GM19455 (cell line): Measurements from ENCODE around the gene ABCB1.

Experiments used
- ATAC-seq: cut with Tn5 transposase; IDR thresholded peaks from one replicate; pipeline ENCODE4 v1.9.1; 2021; ENCODE audit not compliant: unreplicated experiment

ABCB1 gene

GRCh38 chr7:87600130-87601124 is at the start of gene ABCB1:
TSS of gene ABCB1 (minus strand) at chr7:87600884. CDS start at chr7:87600184, 700 bp downstream.
- peak; percentile 56 for ATAC-seq

GRCh38 chr7:87648316-87648715 is 47.6 kb upstream of the ABCB1 start:
- ATAC-seq: no peak

GRCh38 chr7:87645446-87645845 is 44.8 kb upstream of the ABCB1 start:
- no peak for ATAC-seq

- ATAC-seq: no peak
Measured at GRCh38 chr7:87635921-87636320, 35.2 kb upstream of the ABCB1 start.

- ATAC-seq: no peak
Measured at GRCh38 chr7:87628780-87629569, 28.3 kb upstream of the ABCB1 start.

- peak; percentile 39 for ATAC-seq
Measured at GRCh38 chr7:87627634-87627994, 26.9 kb upstream of the ABCB1 start.

GRCh38 chr7:87625101-87625500 is 24.4 kb upstream of the ABCB1 start:
- no peak for ATAC-seq

GRCh38 chr7:87624628-87625027 is 23.9 kb upstream of the ABCB1 start:
- ATAC-seq: no peak

GRCh38 chr7:87615197-87615596 is 14.5 kb upstream of the ABCB1 start:
- no peak for ATAC-seq

GRCh38 chr7:87609916-87610315 is 9.2 kb upstream of the ABCB1 start:
- ATAC-seq: no peak

GRCh38 chr7:87608431-87608830 is 7.7 kb upstream of the ABCB1 start:
- ATAC-seq: no peak

GRCh38 chr7:87604264-87604663 is 3.6 kb upstream of the ABCB1 start:
- ATAC-seq: no peak

GRCh38 chr7:87599336-87599735 is 1.3 kb downstream of the ABCB1 start:
- peak; percentile 95 for ATAC-seq

GRCh38 chr7:87598234-87599009 is 2.3 kb downstream of the ABCB1 start:
- ATAC-seq: no peak

- no peak for ATAC-seq
Measured at GRCh38 chr7:87596696-87597095, 4.0 kb downstream of the ABCB1 start.

GRCh38 chr7:87596136-87596535 is 4.5 kb downstream of the ABCB1 start:
- no peak for ATAC-seq

- ATAC-seq: no peak
Measured at GRCh38 chr7:87592300-87592699, 8.4 kb downstream of the ABCB1 start.

- ATAC-seq: no peak
Measured at GRCh38 chr7:87591211-87591610, 9.5 kb downstream of the ABCB1 start.

- no peak for ATAC-seq
Measured at GRCh38 chr7:87590578-87590977, 10.1 kb downstream of the ABCB1 start.

- ATAC-seq: no peak
Measured at GRCh38 chr7:87589631-87590030, 11.1 kb downstream of the ABCB1 start.

- ATAC-seq: no peak
Measured at GRCh38 chr7:87581723-87582122, 19.0 kb downstream of the ABCB1 start.
